Measurements from ENCODE around the gene NEURL2.
"Not testable (repeated sequence)": the region's sequence is repeated elsewhere in the genome, so short reads cannot be mapped to it uniquely, and the experiment has no call there.

The NEURL2 gene

DNA sequence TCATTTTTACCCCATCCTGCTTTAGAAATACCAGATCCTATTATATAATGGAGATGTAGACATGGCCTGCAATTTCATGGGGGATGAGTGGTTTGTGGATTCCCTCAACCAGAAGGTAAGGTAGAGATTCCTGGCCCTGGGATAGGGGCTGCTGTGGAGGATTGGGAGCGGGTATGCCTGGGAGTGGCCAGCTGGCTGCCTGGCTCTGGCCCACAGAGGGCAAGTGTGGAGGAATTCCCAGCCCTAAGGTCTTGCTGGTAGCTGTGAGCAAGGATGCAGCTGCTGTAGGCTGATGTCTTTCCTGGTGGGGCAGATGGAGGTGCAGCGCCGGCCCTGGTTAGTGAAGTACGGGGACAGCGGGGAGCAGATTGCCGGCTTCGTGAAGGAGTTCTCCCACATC lies 6.7 kb upstream of the NEURL2 start:
- no peak for DNase-seq

DNA sequence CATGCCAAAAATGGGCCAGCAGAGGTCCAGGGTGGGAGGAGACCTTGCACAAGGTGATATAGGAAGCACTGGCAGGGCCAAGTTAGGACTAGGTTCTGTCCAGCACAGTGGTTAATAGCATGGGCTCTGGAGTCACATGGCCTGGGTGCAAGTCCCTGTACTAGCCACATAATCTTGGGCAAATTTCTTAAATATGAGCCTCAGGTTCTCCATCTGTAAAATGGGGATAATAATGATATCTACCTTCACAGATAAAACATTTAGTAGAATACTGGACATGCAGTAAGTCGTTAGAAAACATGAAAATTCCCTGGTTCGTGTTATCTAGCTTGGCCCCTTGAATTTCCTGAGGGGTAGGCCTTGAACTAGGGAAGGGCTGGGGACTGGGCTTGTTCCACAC lies 6.3 kb upstream of the NEURL2 start:
- no peak for DNase-seq

DNA sequence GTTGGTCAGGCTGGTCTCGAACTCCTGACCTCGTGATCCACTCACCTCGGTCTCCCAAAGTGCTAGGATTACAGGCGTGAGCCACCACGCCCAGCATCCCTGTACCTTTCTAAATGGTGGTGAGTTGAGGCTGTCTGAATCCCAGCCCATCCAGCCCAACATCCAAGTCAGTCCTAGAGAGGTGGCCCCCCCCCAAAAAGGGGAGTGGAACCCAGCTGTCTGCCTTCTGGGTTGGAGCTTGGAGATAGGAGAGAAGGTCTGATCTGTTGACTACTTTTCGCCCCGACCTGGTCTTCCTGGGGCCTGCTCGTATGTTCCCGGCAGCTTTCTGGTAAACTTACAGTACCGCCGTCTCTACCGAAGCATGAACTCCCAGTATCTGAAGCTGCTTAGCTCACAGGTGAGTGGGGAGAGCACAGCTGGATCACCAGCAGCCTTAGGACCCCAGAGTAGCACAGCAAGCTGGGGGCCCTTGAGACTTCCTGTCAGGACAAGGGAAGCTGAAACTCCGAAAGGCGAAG lies 5.7 kb upstream of the NEURL2 start:
- no peak for DNase-seq

DNA sequence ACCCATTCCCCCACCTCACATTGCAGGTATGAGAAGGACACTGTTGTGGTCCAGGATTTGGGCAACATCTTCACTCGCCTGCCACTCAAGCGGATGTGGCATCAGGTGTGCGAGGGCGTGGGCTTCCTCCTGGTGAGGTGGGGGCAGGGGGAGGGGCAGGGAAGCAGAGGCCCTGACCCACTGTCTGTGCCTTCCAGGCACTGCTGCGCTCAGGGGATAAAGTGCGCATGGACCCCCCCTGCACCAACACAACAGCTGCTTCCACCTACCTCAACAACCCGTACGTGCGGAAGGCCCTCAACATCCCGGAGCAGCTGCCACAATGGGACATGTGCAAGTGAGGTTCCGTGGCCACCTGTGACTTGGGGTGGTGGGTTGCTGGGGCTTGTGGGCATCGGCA lies 3.8 kb upstream of the NEURL2 start:
- DNase-seq, result no peak

DNA sequence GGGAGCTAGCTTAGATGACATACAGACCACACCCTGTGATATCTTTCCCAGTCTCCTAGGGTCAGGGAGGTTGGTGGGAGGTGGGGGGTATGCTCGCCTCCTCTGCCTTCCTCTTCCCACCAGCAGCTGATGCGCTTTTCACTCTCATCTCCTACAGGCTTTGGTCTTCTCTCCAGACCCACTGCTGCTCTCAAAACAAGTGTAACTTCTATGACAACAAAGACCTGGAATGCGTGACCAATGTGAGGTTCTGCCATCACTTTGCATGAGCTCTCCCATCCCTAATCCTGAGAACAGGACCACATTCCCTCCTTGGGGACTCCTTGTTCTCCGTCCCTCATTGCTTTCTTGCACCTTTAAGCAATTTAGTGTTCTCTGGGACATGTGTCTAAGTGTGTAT lies 2.8 kb upstream of the NEURL2 start:
- no peak for DNase-seq

DNA sequence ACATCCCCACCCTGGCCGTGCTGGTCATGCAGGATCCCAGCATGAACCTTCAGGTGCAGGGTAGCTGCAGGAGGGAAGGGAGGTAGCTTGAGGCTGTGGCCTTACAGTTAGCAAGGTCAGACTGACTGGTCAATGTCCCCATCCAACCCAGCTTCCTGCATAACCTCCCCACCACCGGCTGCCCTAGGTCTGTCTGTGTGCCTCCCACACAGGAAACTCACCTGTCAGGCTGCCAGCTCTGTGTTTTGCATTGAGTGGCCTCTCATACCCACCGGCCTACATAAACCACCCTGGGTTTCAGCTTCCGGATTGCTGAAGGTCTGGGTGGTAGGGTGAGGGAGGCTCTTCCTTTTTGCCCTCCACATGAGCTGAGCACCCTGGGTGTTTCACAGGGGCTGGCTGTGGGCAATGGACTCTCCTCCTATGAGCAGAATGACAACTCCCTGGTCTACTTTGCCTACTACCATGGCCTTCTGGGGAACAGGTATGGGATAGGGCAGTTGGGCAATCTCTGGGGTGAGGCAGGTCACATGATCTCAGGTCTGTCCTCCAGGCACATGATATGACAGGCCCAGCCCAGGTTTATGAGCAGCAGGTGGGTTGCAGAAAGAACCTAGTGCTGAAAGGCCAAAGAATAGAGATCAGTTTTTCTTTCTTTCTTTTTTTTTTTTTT lies 2.0 kb upstream of the NEURL2 start:
- DNase-seq, result no peak

DNA sequence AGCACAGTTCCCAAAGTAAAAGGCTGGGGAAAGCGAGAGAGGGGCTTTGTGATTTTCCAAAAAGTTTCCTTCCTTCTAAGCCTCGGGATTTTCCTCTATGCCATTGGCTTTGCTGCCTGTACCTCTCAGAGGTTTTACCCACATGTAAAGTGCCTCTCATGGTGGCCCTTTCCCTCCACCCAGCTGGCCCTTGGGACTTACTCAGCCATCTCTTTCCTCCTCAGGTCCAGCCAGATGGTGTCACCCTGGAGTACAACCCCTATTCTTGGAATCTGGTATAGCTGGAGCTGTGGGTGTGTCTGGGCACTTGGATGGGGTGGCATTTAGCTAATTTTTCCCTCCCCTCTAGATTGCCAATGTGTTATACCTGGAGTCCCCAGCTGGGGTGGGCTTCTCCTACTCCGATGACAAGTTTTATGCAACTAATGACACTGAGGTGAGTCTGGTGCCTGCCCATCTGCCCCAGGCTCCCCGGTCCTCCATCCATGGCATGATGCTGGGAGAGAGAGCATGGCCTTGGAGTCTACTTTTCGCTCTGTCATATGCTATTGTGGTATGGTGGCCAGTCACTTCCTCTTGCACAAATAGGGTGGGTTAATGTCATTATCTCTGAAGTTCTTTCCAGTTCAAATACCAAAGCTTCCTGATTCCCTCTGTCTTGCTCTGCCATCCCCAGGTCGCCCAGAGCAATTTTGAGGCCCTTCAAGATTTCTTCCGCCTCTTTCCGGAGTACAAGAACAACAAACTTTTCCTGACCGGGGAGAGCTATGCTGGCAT lies 1.2 kb upstream of the NEURL2 start:
- no peak for DNase-seq

DNA sequence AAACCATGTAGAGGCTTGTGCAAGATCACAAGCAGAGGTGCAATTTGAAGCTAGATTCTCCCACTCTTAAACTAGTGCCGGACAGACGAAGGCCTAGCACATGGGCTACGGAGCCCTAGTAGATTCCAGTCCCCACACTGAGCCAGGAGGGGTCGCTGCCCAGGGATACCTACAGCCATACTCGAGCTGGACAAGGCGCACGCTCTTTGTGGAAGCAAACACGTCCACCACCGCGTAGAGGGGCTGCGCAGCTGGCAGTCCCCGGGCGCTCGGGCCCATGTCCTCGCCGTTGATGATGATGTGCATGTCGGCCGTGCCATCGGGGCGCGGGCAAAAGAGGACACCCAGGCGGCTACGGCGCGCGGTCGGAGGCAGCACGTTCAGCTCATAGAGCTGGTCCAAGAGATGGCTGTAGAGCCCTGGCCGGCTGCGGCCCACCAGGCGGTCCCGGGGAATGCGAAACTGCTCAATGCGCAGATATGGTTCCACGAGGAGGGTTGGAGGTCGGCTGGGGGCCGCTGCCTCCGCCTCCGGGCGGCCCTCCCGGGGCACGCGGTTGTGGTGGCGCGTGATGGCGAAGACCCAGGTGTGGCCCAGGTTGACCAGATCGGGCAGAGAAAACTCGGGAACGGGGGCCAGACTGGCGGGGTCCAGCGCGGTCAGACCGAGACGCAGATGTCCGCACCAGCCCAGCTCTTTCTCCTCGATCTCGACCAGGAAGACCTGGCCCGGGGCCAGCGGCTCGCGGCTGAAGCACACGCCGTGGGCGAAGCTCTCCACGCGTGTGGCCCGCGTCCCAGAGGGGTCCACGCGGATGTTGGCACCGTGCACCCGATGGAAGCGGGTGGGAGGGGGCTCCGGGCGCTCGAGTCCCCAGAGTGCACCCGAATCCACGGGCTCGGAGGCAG lies 677 bp downstream of the NEURL2 start:
- peak; percentile 37 for DNase-seq

DNA sequence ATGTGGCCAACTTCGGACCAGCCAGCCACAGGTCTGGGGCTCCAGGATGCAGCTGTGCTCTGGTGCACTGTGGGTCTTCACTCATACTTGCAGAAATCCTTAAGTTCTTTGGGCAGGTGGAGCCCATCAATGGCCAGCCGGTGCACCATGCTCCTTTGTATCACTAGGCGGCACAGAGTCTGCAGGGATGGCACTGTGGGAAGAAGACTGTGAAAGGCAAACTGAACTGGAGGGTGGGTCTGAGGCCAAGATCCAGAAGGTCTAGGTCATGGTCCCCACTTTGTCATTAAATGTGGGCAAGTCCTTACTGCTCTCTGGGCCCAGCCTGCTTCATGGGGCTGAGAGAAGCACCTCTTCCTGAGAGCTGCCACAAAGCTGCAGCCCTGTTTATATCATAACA lies 2.3 kb downstream of the NEURL2 start:
- DNase-seq, result no peak

DNA sequence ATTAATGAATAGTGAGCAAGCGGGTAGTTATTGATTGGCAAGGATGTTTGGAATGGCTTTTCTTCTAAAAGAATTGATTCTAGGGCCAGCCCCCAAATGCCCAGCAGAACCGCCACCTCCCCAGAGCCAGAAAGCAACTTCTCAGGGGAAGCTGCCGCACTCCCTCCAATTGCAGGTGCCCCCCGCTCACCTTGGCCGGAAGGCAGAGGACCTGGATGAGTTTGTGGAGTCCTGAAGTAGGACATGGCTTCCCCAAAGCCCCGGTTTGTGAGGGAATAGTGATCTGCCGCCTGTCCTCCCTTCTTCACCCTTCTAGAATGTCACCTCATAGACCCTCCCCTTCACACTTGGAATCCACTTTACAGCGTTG lies 3.7 kb downstream of the NEURL2 start, which contains the start of gene SPATA25:
SPATA25 (minus strand) TSS at position 277 of the 370 bp plus-strand sequence; CDS start at position 245, 32 bp downstream.
- no peak for DNase-seq

DNA sequence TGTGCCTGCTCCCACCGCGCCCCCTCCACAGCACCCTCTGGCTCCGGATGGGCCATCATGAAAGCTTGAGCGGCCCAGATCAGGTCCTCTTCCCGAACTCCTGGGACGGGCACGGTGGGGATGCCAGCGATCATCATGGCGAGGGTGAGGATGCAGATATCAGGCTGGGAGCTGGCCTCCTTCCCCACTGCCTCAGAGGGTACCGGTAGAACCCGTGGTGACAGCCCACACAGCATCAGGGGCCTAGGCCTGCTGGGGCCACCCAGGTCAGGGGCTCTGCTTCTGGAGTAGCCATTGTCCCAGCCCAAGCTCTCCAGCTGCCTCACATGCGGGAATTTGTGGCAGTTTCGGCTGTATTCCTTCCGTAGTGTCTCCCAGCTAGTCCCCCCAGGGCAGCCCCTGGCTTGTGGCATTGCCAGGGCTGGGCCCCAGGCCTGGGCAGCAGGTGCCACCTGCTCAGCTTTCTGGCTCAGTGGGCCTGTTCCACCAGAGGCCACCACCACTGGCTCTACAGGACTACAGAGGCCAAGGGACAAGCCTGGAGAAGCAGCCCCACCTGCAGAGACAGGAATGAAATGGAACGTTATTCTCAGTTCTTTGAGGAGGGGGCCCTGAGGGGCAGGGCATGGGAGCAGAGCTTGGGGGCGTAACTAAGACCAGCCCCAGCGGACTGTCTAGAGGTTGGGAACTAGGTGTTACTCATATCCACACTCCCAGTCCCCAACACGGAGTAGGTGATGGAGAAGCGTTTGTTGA lies 4.2 kb downstream of the NEURL2 start:
- no peak for DNase-seq

DNA sequence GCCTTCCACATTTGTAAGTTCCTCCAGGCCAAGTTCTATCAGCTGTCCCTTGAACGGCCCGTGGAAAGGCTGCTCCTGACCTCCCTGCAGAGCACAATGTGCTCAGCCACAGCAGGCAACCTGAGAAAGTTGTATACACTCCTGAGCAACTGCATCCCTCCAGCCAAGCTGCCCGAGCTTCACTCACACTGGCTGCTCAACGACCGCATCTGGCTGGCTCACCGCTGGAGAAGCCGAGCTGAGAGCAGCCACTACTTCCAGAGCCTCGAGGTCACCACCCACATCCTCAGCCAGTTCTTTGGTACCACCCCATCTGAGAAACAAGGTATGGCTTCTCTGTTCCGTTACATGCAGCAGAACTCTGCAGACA lies 7.9 kb downstream of the NEURL2 start:
- no peak for DNase-seq

DNA sequence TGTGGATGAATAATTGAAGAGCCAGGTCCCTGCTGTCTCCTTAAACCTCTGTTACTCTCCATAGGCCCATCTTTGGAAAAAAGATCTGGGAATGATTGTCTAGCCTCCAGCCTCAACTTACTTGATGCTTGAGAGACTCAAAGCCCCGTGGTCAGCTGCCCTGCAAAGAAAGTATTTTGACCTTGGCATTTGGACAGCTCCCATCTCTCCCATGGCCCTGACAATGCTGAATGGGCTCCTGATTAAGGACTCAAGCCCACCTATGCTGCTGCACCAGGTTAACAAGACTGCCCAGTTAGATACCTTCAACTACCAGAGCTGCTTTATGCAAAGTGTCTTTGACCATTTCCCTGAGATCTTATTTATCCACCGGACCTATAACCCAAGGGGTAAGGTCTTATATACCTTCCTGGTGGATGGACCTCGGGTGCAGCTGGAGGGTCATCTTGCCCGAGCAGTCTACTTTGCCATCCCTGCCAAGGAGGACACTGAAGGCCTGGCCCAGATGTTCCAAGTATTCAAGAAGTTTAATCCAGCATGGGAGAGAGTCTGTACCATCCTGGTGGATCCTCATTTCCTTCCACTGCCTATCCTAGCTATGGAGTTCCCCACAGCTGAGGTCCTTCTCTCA lies 8.4 kb downstream of the NEURL2 start:
- DNase-seq, result no peak

DNA sequence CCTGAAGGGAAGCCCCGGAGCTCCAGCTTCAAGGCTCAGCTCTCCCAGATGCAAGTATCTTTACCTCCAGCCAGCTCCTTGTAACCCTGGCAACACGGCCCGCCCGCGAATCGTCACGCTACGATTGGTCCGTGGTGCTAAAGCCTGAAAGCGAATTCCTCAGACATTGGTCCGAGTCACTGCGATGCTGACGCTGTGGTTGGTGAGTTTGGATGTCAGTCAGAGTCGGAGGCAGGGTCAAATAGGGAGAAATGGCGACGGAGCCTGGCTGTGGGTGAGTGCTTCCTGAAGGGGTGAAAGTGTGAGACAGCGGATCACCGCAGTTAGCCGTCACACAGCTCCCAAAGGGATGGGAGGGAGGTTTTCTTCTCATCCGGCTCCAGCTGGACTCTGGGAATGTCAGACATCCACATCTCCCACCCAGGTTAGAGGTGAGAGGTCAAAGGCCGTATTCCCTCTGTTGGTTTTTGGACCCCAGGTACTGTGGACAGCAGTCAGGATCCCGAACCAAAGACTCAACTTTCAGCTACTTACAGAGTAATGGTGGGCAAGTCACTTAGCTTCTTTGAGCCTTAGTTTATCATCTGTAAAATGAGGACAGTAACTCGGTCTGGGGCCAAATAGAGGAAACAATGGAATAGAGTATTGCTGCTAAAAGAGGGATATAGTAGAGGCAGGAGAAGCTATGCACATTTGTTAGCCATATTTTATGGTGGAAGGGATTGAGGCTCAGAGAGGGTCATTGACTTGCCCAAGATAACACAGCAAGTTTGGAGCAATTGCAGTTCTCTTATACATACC lies 9.8 kb downstream of the NEURL2 start, which contains the start of gene ZSWIM1:
ZSWIM1 (plus strand) TSS at position 240 of the 801 bp plus-strand sequence. CDS start 1,366 bp downstream, outside the sequence.
- peak; percentile 85 for DNase-seq

DNA sequence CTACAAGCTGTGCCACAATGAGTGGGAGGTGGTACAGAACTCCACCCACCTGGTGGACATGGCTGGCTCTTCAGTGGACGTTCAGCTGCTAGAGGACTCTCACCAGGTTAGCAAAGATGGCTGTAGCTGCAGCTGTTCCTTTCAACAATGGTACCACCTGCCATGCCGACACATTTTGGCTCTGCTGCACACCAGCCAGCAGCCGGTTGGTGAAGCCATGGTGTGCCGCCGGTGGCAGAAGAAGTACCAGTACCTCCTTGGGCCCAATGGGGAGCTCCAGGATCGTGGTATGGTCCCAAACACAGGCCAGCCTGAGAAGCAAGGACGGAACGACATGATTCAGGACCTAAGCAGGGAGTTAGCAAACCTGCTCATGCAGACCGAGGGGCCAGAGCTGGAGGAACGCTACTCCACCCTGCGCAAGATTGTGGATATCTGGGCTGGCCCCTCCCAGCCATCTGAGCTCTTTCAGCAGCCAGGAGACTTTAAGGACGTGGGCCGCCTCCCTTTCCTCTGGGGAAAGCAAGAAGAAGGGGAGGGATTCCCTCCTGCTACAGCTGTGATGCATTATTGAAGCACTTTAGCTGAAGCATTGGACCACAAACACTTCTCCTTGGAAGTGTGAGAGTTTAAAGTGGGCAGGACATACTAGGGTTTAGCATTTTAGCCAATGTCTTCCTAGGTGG lies 12.8 kb downstream of the NEURL2 start:
- no peak for DNase-seq

DNA sequence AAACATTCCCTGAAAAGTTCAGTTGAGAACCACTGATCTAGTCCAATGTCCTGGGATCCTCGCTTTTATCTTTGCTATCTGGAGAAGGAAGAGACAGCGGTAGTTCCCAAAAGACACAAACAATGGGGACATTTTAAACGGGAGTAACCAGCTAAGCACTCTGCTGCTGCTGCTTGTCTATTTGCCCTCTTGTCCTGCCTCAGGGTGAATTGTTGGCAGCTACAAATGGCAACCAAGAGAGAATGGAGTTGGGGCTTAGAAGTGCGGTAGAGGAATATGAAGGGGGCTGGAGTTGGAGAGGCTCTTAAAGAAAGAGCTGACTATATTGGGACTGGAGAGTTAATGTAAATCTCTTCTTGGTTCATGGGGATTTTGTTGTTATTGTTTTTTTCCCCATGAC lies 16.4 kb downstream of the NEURL2 start:
- DNase-seq, result no peak

DNA sequence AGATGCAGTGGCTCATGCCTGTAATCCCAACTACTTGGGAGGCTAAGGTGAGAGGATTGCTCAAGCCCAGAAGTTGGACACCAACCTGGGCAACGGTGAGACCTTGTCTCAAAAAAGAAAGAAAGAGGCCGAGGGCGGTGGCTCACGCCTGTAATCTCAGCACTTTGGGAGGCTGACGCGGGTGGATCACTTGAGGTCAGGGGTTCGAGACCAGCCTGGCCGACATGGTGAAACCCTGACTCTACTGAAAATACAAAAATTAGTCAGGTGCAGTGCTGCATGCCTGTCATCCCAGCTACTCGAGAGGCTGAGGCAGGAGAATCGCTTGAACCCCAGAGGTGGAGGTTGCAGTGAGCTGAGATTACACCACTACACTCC lies 16.9 kb downstream of the NEURL2 start:
- DNase-seq, result not testable (repeated sequence)

DNA sequence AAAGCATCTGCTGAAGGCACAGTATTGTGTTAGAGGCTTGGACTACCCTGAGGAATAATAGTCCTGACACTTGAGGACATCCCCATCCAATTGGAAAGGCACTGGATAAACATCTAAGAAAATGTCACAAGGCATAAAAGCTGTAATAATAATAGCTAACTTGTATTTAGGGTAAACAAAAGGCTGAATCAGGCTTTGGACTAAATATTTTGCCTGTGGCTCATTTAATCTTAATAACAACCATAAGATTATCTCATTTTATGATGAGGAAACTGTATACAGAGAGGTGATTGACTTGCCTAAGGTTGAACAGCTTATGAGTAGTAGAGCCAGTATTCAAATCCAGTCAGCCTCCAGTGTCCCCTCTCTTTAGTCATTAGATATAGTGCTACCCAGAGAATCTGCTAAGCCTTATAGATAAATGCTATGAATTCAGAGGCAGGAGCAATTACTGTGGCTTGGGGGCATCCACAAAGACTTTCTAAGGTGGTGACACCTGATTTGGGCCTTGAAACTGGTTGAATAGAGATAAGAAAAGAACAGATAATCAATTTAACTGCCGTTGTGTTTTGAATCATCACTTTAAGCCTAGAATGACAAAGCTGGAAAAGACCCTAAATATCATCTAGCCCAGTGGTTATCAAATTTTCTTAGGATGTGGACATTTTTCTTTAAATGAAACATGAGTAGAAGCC lies 17.5 kb downstream of the NEURL2 start:
- no peak for DNase-seq

DNA sequence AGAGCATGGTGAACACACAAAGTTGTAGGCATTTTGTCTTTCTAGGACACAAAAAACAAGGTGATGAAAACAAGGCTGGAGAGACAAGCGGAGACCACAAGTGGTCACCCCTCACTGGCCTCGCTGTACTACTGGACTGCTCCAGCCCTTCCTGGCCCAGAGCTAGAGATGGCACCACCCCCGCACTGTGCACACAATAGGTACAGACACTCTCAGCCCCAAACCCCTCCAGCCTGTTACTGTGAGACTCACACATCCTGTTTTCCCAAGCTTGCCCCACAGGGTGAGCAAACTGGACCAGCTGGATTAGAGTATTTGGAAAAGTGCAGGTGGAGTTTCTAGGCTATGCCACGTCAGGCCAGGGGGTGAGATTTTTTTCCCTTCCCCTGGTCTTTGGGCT lies 18.4 kb downstream of the NEURL2 start:
- no peak for DNase-seq

DNA sequence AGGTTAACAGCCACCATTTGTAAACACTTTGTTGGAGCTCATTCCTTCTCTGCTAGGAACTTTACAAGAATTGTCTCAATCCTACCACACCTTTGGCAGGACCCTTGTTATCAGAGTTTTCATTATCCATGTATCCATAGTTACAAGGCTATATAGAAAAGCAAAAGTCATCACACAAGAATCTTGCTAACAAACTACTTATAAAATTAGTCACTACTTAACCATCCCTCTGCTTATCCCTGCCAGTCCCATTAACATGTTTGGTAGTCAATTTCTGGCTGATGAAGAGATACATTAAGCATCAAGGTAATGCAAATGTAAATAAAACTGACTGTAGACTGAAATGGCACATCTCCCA lies 23.2 kb downstream of the NEURL2 start:
- no peak for DNase-seq

Measured in NCI-H748 treated with DMSO at 0.1 percent for 48 hours (cell line).